ENCODE results near the gene NPLOC4.

The NPLOC4 gene

DNA sequence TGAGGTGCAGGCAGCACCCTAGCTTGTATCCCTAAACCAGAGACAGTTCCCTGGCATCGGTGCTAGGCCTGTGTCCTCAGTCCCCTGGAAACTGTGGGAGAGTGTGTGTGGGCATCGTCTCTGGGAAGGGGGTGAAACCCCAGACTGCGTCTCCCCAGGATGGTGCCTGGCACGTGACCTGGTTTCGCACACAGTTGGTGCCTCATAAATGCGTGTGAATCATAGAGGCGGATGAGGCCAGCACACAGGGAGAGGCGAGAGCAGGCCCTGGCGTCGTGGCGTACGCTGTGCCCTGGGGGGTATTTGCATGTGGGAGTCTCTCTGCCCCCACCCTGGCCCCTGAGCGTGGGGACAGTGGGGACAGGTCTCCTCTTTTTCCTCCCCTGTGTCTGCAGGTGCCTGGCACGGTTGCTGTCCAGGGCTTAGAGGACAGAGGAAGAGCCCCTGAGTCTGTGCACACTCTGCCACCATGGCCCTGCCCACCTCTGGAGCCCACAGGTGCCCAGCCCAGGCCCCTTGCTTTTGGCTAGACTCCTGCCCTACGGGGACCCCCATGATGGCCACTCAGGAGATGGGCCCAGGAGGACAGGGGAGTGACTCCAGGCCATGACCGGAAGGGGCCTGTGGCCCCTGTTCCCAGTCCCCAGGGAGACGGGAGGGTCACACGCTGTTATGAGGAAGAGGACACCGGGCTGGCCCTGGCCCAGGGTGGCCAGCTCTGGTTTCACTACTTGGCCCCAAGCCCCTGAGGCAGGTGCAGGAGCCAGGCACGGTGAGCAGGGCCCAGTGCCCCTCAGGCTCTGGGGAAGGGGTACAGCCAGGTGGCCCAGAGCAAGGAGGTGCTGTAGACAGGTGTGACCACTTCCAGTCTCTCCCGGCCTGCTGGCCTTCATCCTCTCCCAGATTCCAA, 110.0 kb downstream of the NPLOC4 start:
- TF ChIP-seq CTCF (IDR thresholded peaks at IDR 0.05): no peak

- no peak for TF ChIP-seq CTCF (IDR thresholded peaks at IDR 0.05)
These were observed 112.1 kb downstream of the NPLOC4 start for GRCh38 chr17:81524865-81525159.

GRCh38 chr17:81524039-81524864, 112.7 kb downstream of the NPLOC4 start:
- no peak for TF ChIP-seq CTCF (IDR thresholded peaks at IDR 0.05)

GRCh38 chr17:81523402-81524038, 113.4 kb downstream of the NPLOC4 start:
- TF ChIP-seq CTCF (IDR thresholded peaks at IDR 0.05): no peak

GRCh38 chr17:81522491-81523401, 114.2 kb downstream of the NPLOC4 start:
- TF ChIP-seq CTCF (IDR thresholded peaks at IDR 0.05): no peak

- TF ChIP-seq CTCF (IDR thresholded peaks at IDR 0.05): no peak
These were observed 116.7 kb downstream of the NPLOC4 start for GRCh38 chr17:81520021-81520901.

All from LNCAP (cell line).